Stimulated activated memory B cell treated with anti-CD40 and anti-IgM and Interleukin-4, amounts not matched to agents 10 μg/mL and 1 μg/mL and 100 μg/mL, for 72 hours (primary cell): ENCODE data around the gene CIAO2B.

Experiments used
- ATAC-seq: fragments of 150-1000 bp; cut with Tn5 transposase; 2 replicates; pipeline ENCODE4 v1.10.0; 2021
- H3K27ac Mint-ChIP-seq: one replicate; pipeline ENCODE4 v1.8.0; 2022; ENCODE audit warnings: mild to moderate bottlenecking, mixed read lengths
- H3K27me3 Mint-ChIP-seq: one replicate; pipeline ENCODE4 v1.8.0; 2022; ENCODE audit warnings: mixed read lengths
- H3K36me3 Mint-ChIP-seq: one replicate; pipeline ENCODE4 v1.8.0; 2022; ENCODE audit warnings: mixed read lengths
- H3K4me1 Mint-ChIP-seq: one replicate; pipeline ENCODE4 v1.8.0; 2022; ENCODE audit warnings: mixed read lengths
- H3K4me3 Mint-ChIP-seq: one replicate; pipeline ENCODE4 v1.8.0; 2022; ENCODE audit warnings: mild to moderate bottlenecking, moderate library complexity, mixed read lengths
- H3K9me3 Mint-ChIP-seq: one replicate; pipeline ENCODE4 v1.8.0; 2022; ENCODE audit warnings: mixed read lengths

Gene CIAO2B

GRCh38 chr16:66923247-66923731, 10.9 kb downstream of the CIAO2B start:
- no peak for ATAC-seq
- no peaks in the 10 kb centered on the region for H3K9me3 Mint-ChIP-seq
- H3K27me3 Mint-ChIP-seq, result peaks cover 66% of the 10 kb centered on the region
- H3K4me1 Mint-ChIP-seq, result peaks cover 30% of the 10 kb centered on the region
- H3K4me3 Mint-ChIP-seq, result no peak overlapping the region
- no peak overlapping the region for H3K27ac Mint-ChIP-seq
- H3K36me3 Mint-ChIP-seq, result peaks cover 8% of the 10 kb centered on the region

GRCh38 chr16:66921729-66922450, 12.3 kb downstream of the CIAO2B start:
- Mint-ChIP-seq H3K27ac (no peak overlapping the region), H3K4me1 (peaks cover 26% of the 10 kb centered on the region), H3K4me3 (no peak overlapping the region), H3K9me3 (no peaks in the 10 kb centered on the region), H3K27me3 (peaks cover 66% of the 10 kb centered on the region), H3K36me3 (no peaks in the 10 kb centered on the region)
- ATAC-seq, result no peak

DNA sequence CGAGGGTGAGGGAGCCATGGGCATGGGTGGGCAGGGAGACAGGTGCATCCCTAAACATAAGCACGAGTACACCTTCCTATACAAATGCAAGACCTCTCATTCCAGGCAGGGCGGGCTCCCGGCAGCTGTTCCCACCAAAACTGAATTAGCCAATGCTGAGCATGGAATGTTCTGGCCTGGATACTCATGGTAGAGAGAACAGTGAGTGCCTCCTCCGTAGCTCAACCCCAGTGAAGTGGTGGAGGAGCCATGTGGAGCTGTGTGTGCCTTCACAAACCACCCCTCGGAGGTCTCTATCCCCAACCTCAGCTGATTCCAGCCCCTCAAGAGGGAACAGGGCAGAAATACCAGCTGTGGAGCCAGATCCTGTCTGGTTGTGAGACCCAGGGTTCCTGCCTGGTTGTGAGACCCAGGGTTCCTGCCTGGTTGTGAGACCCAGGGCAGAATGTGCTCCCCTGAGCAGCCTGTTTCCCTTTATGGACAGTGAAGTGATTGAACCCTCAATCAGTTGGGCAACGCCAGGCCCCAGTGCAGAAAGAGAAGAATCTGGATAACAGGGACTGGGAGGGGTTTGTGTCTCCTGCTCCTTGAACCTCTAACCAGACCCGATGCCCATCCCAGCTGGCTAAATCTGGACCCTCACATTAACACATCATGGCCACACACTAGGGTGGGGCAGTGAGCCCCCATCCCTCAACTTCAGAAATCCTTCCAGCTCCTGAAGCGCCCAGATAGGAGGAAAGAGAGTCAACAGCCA, 13.1 kb downstream of the CIAO2B start:
- Mint-ChIP-seq H3K4me1 (peaks cover 22% of the 10 kb centered on the region), H3K27me3 (peaks cover 62% of the 10 kb centered on the region), H3K36me3 (no peaks in the 10 kb centered on the region), H3K4me3 (no peak overlapping the region), H3K27ac (no peak overlapping the region), H3K9me3 (no peaks in the 10 kb centered on the region)
- ATAC-seq, result no peak

- peaks cover 13% of the 10 kb centered on the region for H3K4me1 Mint-ChIP-seq
- H3K27me3 Mint-ChIP-seq, result peaks cover 62% of the 10 kb centered on the region
- ATAC-seq, result no peak
- no peak overlapping the region for H3K27ac Mint-ChIP-seq
- no peak overlapping the region for H3K4me3 Mint-ChIP-seq
- H3K9me3 Mint-ChIP-seq, result no peaks in the 10 kb centered on the region
- no peaks in the 10 kb centered on the region for H3K36me3 Mint-ChIP-seq
These were observed 14.0 kb downstream of the CIAO2B start for GRCh38 chr16:66920299-66920590.

- no peak overlapping the region for H3K27ac Mint-ChIP-seq
- no peaks in the 10 kb centered on the region for H3K9me3 Mint-ChIP-seq
- H3K4me3 Mint-ChIP-seq, result no peak overlapping the region
- no peaks in the 10 kb centered on the region for H3K36me3 Mint-ChIP-seq
- peaks cover 12% of the 10 kb centered on the region for H3K4me1 Mint-ChIP-seq
- peaks cover 62% of the 10 kb centered on the region for H3K27me3 Mint-ChIP-seq
- ATAC-seq, result no peak
These were observed 14.5 kb downstream of the CIAO2B start for GRCh38 chr16:66919569-66920298.

DNA sequence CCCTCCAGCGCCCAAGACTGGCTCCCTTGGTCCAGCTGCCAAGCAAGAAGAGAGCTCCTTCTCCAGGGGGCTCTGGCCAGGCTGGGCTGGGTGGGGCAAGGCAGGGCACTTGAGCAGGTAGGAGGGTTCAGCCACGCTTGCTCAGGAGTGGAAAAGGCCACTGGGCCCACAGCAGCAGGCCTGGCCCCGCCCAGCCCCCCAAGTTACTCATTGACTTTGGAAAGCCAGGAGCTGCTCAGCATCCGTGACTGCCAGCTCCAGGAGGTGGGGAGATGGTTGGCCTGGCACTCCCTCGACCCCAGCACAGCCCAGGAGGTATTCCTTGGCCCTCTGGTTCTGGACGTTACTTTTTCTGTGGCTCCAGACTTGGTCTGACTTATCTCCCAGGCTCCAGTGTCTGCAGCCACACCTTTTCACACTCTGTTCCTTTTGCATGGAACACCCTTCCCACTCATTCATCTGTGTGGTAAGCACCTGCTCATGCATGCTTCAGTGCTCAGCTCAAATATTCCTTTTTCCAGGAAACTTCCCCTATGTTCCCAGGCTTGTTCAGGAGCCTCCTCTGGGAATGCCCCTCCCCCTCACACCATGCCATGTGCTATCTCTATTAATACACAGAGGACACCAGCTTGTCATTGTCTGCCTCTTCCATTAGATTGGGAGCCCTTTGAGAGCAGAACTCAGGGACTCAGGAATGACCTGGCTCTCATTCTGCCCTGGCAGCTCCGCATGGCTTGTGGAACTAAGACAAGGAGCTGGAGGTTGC, 15.2 kb downstream of the CIAO2B start, which contains the start of gene CDH16:
CDH16 (minus strand) TSS at position 83 of the 766 bp plus-strand sequence. CDS start 820 bp downstream, outside the sequence.
- Mint-ChIP-seq H3K27me3 (peaks cover 61% of the 10 kb centered on the region), H3K36me3 (no peaks in the 10 kb centered on the region), H3K27ac (no peak within 1 kb of the TSS), H3K4me1 (peaks cover 10% of the 10 kb centered on the region), H3K9me3 (no peaks in the 10 kb centered on the region), H3K4me3 (no peak within 1 kb of the TSS)
- no peak for ATAC-seq

DNA sequence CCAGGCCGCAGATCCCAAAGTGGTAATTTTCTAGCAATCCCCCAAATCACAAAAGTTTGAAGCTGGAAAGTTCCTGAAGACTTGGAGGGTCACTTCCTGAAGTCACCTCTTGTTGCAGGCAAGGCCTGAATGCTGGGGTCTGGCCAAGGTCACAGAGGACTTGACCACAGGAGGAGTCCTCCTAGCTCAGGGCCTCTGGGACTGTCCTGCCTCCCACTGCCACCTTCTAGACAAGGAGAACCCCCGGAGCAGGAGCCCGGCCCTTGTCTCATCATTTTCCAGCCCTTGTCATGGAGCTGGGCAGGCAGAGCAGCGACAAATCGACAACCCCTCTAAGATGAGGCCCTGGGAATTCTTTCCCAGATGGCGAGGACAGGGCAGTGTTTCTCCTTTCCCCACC, 15.8 kb downstream of the CIAO2B start:
- H3K36me3 Mint-ChIP-seq, result no peaks in the 10 kb centered on the region
- no peak for ATAC-seq
- H3K27ac Mint-ChIP-seq, result no peak overlapping the region
- H3K9me3 Mint-ChIP-seq, result no peaks in the 10 kb centered on the region
- peaks cover 4% of the 10 kb centered on the region for H3K4me1 Mint-ChIP-seq
- no peak overlapping the region for H3K4me3 Mint-ChIP-seq
- H3K27me3 Mint-ChIP-seq, result peaks cover 55% of the 10 kb centered on the region

DNA sequence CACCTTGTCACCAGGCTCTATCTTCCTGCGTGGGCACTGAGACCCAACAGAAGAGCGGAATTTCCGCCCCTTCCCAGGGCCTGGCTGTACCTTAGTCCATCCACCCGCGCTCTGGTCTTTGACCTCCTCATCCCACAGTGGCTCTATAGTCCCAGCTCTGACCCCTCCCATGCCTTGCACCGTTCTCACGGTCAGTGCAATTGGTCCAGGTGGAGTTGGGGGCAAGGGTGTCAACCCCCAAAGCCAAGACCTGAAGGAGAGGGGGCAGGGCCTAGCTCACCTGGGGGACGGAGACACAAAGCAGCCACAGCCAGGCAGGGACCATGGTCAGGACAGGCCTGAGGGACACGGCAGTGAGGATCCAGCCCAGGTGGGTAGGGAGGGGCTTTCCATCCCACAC, 16.5 kb downstream of the CIAO2B start:
- ATAC-seq, result no peak
- no peak overlapping the region for H3K27ac Mint-ChIP-seq
- H3K9me3 Mint-ChIP-seq, result no peaks in the 10 kb centered on the region
- peaks cover 48% of the 10 kb centered on the region for H3K27me3 Mint-ChIP-seq
- H3K36me3 Mint-ChIP-seq, result no peaks in the 10 kb centered on the region
- H3K4me3 Mint-ChIP-seq, result no peak overlapping the region
- no peaks in the 10 kb centered on the region for H3K4me1 Mint-ChIP-seq

DNA sequence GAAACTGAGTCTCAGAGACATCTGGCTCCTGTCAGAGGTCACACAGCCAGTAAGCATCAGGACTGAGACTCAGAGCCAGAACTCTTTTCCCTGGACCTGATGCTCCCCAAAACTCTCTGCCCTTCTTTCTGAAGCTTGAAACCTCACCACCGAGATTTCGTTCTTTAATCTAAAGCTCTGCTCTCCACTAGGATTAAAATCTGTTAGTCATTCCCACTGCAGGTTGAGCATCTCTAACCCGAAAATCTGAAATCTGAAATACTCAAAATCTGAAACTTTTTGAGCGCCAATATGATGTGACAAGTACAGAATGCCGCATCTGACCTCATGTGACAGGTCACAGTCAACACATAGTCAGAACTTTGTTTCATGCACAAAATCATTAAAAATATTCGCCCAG, 17.7 kb downstream of the CIAO2B start:
- H3K27me3 Mint-ChIP-seq, result peaks cover 53% of the 10 kb centered on the region

DNA sequence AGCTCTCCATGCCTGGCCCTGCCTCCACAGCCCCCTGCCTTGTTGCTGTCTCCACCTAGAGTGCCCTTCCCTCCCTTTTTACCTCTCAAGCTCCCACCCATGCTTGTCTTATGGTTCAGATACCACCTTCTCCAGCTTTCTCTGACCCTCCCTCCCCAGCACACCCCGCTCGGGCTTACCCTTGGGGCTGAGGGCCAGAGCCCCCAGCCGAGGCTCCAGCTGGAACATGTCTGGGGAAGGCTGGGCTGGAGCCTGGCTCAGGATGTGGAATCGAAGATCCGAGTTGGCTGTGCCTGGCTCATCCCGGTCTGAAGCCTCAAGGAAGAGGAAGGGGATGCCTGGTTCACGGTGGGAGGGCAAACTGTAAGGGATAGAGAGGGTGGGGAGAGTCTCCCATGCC, 19.2 kb downstream of the CIAO2B start:
- Mint-ChIP-seq H3K36me3 (no peaks in the 10 kb centered on the region), H3K9me3 (no peaks in the 10 kb centered on the region), H3K4me1 (no peaks in the 10 kb centered on the region), H3K27me3 (peaks cover 45% of the 10 kb centered on the region), H3K27ac (no peak overlapping the region), H3K4me3 (no peak overlapping the region)
- ATAC-seq, result no peak

More for the DNA sequence above, 17.7 kb downstream of the CIAO2B start:
- no peaks in the 10 kb centered on the region for H3K4me1 Mint-ChIP-seq
- H3K27ac Mint-ChIP-seq, result no peak overlapping the region
- no peaks in the 10 kb centered on the region for H3K36me3 Mint-ChIP-seq
- H3K9me3 Mint-ChIP-seq, result no peaks in the 10 kb centered on the region
- no peak for ATAC-seq
- H3K4me3 Mint-ChIP-seq, result no peak overlapping the region

- Mint-ChIP-seq H3K9me3 (no peaks in the 10 kb centered on the region), H3K27ac (no peak overlapping the region), H3K4me3 (no peak overlapping the region), H3K4me1 (no peaks in the 10 kb centered on the region), H3K36me3 (no peaks in the 10 kb centered on the region), H3K27me3 (peaks cover 40% of the 10 kb centered on the region)
- no peak for ATAC-seq
These were observed 19.7 kb downstream of the CIAO2B start for GRCh38 chr16:66914541-66914940.

DNA sequence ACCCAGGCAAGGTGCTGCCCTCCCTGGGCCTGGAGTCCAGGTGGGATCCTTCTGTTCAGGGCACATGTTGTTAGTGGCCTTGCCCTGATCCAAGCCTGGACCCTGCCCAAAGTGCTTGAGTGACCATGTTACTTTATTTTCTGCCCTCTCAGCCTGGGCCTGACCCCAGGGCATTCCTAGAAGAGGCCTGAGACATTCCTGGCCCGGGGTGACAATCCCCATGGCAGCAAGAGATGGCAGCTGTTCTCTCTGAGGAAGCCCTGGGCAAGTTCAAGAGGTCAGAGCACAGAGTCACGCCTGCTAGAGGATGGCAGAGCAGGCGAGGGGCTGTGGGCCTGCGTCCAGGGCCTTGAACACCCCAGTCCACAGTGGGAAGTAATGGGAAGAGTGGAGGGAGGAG, 20.5 kb downstream of the CIAO2B start:
- no peak overlapping the region for H3K27ac Mint-ChIP-seq
- no peak overlapping the region for H3K4me3 Mint-ChIP-seq
- ATAC-seq, result no peak
- H3K4me1 Mint-ChIP-seq, result no peaks in the 10 kb centered on the region
- peaks cover 33% of the 10 kb centered on the region for H3K27me3 Mint-ChIP-seq
- no peaks in the 10 kb centered on the region for H3K9me3 Mint-ChIP-seq
- H3K36me3 Mint-ChIP-seq, result no peaks in the 10 kb centered on the region

GRCh38 chr16:66913081-66913480, 21.1 kb downstream of the CIAO2B start:
- Mint-ChIP-seq H3K4me1 (no peaks in the 10 kb centered on the region), H3K36me3 (no peaks in the 10 kb centered on the region), H3K4me3 (no peak overlapping the region), H3K9me3 (no peaks in the 10 kb centered on the region), H3K27ac (no peak overlapping the region), H3K27me3 (peaks cover 39% of the 10 kb centered on the region)
- no peak for ATAC-seq

- no peak overlapping the region for H3K4me3 Mint-ChIP-seq
- H3K27ac Mint-ChIP-seq, result no peak overlapping the region
- peaks cover 43% of the 10 kb centered on the region for H3K27me3 Mint-ChIP-seq
- H3K36me3 Mint-ChIP-seq, result no peaks in the 10 kb centered on the region
- no peaks in the 10 kb centered on the region for H3K4me1 Mint-ChIP-seq
- no peaks in the 10 kb centered on the region for H3K9me3 Mint-ChIP-seq
- ATAC-seq, result no peak
These were observed 22.4 kb downstream of the CIAO2B start for GRCh38 chr16:66911801-66912200.

- no peaks in the 10 kb centered on the region for H3K36me3 Mint-ChIP-seq
- ATAC-seq, result no peak
- H3K27ac Mint-ChIP-seq, result no peak overlapping the region
- peaks cover 41% of the 10 kb centered on the region for H3K27me3 Mint-ChIP-seq
- no peaks in the 10 kb centered on the region for H3K9me3 Mint-ChIP-seq
- no peaks in the 10 kb centered on the region for H3K4me1 Mint-ChIP-seq
- no peak overlapping the region for H3K4me3 Mint-ChIP-seq
These were observed 23.1 kb downstream of the CIAO2B start for GRCh38 chr16:66911112-66911511.
